A204.1 (cell line): ENCODE results near the gene CGB2.
"Not testable (repeated sequence)": the region's sequence is repeated elsewhere in the genome, so short reads cannot be mapped to it uniquely, and the experiment has no call there.

ENCODE experiments used
- FAIRE-seq: peaks from 2 replicates; lab custom pipeline; 2012; peaks lifted over from hg19 to GRCh38; lab: Jason Lieb, UNC

CGB2 gene

DNA sequence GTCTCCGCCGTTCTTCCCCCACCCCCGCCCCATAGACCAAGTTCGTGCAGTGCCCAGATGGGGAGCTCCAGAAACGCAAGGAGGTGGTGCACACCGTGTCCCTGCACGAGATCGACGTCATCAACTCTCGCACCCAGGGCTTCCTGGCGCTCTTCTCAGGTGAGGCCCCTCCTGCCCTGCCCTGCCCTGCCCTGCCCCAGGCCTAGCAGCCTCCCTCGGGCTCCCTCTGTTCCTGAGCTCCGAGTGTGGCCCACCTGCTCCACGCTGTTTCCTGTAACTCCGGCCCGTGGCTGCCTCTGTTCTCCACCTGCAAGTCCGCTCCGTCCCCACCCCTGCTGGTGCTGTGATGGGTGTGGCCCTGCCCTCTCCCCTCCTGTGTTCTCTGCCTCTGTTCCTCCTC, 21.2 kb upstream of the CGB2 start:
- no peak for FAIRE-seq

DNA sequence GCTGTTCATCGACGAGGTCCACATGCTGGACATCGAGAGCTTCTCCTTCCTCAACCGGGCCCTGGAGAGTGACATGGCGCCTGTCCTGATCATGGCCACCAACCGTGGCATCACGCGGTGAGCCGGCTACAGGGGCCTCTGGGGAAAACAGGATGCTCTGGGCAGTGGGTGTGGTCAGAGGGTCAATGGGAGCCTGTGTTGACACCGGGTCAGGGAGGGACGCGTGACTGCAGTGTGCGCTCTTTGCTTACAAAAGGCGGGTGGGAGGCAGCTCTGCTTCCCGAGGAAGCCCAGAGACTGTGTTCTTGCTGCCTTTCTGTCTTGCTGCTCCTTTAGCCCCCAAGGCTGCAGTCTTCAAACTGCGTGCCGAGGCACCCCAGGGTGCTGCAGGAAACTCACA, 20.5 kb upstream of the CGB2 start:
- no peak for FAIRE-seq

DNA sequence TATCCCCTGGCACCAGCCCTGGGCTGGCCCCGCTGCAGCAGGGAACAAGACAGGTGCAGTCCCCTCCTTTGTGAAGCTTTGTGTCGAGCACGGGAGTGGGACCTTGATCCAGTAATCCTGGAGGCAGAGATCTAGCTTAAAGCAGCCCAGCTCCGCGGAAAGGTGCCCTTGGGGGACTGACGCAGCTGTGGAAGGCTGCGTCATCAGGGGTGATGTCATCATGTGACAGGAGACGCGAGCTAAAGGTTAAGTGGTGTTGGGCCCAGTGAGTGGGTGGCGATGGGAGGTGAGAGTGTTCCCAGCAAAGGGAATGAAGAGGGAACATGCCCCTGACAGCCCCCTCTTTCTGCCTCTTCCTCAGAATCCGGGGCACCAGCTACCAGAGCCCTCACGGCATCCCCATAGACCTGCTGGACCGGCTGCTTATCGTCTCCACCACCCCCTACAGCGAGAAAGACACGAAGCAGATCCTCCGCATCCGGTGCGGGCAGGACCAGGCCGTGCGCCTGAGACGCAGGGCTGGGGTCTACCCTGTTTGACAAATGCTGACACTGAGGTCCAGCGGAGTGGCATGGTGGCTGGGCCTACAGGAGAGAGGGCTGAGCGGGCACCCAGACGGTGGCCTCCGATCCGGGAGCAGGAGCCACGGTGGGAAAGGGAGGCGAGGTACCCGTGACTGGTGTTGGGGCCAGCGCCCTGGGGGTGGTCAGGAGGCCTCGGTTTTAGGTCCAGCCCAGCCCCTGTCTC, 17.4 kb upstream of the CGB2 start:
- no peak for FAIRE-seq

DNA sequence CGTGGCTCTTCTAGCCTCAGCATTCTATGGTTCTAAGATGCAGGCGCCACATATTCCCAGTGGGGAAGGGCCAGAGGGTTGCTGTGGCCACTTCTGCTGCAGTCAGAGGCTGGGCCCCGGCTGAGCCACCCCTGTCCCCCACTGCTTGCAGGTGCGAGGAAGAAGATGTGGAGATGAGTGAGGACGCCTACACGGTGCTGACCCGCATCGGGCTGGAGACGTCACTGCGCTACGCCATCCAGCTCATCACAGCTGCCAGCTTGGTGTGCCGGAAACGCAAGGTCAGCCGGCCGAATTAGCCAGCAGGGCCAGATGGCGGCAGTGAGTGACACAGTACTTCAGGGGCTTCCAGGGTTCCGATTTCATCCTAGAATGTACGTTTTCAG, 16.8 kb upstream of the CGB2 start:
- FAIRE-seq: no peak

DNA sequence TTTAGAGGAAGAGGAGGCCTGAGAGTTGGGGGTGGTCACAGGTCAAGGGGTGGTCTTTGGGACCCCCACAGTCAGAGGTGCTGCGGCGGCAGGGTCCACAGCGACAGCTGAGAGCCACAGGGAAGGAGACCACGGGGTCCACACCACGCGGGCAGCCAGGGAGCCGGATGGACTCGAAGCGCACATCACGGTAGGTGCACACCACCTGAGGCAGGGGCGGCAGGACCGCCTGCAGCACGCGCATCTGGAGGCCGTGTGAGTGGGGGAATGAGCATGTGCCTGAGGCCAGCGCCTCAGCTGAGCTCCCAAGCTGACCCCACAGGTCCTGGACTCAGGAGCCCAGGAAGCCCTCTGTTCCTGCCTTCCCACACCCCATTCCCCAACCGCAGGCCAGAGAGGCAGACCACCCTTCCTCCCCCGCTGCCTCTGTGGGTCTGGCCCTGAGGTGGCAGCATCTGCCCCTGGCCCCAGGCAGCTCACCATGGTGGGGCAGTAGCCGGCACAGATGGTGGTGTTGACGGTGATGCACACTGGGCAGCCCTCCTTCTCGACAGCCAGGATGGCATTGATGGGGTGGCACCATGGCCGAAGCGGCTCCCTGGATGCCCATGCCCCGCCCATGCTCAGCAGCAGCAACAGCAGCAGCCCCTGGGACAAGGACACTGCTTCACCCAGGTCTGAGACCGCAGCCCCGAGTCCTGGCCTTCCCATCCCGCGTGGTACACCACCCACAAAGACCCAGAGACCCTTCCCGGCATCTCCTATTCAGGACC, 15.4 kb upstream of the CGB2 start:
- FAIRE-seq: no peak

DNA sequence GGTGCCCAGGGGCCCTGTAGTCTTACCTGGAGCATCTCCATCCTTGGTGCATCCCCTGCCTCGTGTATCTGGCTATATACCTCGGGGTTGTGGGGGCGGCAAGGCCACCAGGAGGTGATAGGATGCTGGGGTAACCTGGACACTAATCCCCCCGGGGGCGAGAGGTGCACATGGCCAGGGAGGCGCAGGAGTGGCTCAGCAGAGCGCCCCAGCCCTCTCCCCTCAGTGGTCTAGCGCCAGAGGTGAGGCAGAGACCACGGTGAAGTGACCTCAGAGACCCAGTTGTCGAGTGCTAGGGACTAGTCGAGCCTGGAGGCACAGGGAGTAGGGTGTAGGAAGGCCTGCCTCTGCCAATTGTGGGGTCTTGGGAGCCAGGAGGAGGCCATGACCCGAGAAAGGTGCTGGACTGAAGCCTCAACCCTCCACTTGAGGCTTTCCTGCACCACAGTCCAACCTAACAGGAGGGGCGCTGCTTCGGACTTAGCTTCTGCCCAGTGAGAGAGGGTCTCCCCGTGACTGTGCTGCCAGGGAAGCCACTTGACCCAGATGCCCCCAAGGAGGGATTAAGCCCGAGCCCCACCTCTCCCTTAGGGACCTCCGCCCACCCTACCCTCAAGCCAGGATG, 14.5 kb upstream of the CGB2 start, which contains the start of gene LHB:
TSS of gene LHB (minus strand) at position 51 of the 625 bp plus-strand sequence. CDS start at position 41, 10 bp downstream.
- FAIRE-seq: no peak

DNA sequence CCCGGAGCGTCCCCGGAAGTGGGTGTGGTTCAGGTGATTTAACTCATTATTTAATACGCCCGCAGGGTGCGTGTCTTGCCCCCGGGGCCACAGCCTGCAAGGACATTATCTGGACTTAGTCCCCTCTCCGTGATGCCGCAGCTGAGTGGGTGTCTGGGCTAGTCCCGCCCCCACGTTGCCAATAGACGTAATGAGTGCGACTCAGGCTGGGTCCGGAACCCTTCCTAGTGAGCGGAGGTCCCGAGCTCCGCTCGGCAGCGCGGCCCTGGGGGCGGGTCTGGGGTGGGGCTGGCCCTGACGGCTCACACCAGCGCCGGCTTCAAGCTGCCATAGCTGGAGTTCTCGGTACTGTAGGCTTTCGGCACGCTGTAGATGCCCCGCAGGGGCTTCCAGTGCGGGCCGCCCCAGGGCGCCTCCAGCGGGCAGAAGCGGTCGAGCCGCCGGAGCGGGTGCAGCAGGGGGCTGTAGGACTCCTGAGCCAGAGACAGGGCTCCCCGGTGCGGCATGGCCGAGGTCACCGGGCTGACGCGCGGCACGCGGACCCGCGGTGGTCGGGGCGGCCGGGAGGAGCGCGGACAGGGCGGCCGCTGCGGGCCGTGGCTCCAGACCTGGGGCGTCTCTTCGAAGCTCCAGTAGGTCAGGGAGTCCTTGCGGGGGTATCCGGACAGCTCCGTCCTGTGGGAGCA, 13.9 kb upstream of the CGB2 start:
- FAIRE-seq: no peak

DNA sequence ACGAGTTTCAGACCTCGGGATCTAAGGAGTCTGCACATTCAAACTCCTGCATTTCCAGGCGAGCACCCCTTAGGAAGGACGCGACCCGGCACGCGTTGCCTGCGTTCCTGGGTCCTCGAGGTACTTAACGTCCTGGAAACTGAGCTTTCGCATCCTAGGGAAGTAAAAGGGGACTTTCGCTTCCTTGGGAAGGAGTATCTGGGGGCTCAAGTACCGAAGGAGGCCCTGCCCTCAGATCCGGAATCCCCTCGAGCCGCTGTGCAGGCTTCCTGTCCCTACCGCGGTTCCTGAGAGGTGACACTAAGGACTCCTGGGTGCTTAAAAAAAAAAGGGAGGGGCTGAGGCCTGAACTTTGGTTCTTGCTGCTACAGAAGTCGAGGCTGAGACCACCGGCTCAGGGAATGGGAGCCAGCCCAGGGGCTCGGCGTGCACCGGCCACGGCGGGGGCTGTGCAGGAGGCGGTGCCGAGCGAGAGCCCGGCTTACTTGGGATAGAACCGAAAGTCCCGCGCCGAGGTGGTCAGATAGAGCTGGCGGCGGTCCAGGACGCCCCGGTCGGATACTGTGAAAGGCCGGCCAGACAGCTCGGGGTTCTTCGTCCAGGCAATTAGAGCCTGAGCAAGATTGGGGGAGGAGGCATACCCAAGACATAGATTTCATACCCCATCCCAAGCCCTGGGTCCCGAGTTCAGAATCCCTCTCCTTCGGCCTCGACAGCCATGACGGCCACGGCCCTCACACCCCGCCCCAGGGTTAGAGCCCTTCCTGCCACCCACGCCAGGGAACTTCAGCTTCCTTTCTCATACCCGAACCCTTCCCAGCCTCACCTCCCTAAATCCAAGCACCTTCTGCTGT, 13.1 kb upstream of the CGB2 start:
- FAIRE-seq: not testable (repeated sequence)

DNA sequence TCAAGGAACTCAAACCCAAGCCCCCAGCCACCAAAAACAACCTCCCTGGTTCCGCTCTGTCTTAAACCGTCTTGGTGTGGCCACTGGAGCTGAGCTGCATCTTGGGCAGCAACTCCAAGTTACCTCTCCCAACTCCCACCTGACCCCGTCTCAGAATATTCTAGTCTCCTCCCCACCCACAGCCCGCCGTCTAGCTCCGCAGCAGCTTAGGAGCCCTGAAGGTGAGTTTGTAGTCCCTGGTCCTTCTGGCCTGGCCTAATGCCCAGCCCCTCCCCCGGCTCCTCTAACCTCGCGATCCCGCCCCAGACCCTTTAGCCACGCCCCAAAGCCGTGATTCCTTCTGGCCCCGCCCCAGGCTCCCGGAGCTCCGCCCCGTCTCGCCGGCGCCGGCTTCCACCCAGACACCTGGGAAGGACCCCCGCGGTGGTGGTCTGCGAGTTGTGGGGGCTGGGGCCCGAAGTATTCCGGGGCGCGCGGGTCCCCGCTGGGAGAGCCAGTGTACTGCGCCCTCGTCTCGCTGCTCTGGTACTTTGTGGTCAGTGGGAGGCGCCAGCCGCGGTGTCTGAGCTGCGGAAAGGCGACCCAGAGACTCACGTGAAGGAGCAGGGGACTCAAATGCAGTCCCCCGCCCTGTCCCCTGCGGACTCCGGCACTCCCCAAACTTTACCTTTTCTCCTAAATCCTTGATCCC, 12.3 kb upstream of the CGB2 start:
- FAIRE-seq: no peak

DNA sequence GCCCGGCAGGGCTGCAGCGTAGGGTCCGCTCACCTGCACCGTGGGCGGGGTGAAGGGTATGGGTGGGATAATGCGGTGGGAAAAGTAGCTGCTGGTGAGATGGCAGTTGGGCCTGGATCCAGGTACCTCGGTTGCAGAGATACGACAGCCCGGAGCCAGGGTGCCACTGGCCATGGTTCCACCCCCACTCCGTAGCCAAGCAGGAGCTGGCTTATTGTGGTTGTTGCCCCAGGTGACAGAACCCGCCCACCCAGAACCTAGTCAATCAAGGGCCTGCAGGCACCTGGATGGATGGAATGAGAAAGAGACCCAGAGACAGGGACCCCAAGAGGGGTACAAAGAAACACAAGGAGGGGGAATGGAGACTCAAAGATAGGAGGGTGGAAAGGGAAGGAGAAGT, 11.3 kb upstream of the CGB2 start:
- FAIRE-seq: no peak

DNA sequence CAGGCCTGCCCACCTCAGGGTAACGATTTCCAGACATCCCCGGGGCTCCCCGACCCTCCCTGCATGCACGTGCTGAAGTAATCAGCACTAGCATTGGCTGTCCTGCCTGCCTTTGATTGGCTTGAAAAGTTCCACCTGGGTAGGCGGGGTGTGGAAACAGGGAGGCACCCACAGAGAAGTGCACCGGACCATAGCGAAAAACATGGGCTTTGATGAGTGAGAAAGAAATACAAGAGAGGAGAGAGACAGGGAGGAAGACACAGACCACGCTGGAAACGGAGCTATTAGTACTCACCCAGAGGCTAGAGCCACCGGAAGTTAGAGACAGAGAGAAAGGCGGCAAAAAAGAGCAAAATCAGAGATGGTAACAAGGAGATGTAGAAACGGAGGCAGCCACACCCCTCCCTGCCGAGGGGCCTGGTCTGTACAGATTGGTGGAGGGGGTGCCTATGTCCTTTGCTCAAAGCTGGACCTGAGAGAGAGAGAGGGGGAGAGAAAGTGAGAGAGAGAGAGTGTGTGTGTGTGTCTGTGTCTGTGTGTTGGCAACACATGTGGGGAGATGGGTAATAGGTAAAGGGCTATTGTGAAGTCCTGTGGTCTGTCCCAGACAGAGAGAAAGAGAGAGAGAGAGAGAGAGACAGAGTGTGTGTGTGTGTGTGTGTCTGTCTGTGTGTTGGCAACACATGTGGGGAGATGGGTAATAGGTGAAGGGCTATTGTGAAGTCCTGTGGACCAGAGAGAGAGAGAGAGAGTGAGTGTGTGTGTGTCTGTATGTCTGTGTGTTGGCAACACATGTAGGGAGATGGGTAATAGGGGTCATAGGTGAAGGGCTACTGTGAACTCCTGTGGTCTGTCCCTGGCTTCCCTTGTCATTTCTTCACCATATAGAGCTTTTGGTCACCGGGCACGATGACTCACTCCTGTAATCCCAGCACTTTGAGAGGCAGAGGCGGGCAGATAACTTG, 10.5 kb upstream of the CGB2 start:
- no peak for FAIRE-seq

DNA sequence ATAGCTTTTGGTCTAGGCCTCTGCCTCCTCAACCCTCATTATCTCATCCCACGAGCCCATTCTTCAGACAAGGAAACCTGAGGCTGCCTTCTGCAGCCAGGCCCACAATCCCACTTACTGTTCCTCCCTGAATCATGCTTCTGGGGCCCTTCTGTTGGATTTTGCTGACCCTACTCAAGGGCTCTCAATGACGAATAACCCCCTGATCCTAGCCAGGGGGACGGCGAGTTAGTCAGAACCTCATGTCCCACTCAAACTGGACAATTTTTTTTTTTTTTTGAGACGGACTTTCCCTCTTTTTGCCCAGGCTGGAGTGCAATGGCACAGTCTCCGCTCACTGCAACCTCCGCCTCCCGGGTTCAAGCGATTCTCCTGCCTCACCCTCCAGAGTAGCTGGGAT, 9.6 kb upstream of the CGB2 start:
- no peak for FAIRE-seq

DNA sequence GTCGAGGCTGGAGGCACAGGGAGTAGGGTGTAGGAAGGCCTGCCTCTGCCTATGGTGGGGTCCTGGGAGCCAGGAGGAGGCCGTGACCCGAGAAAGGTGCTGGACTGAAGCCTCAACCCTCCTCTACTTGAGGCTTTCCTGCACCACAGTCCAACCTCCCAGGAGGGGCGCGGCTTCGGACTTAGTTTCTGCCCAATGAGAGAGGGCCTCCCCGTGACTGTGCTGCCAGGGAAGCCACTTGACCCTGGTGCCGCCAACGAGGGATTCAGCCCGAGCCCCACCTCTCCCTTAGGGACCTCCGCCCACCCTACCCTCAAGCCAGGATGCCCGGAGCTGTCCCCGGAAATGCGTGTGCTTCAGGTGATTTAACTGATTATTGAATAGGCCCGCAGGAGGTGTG, 7.5 kb upstream of the CGB2 start, which contains the start of gene CGB3:
TSS of gene CGB3 (minus strand) at position 101 of the 400 bp plus-strand sequence. CDS start 362 bp downstream, outside the sequence.
- not testable (repeated sequence) for FAIRE-seq

DNA sequence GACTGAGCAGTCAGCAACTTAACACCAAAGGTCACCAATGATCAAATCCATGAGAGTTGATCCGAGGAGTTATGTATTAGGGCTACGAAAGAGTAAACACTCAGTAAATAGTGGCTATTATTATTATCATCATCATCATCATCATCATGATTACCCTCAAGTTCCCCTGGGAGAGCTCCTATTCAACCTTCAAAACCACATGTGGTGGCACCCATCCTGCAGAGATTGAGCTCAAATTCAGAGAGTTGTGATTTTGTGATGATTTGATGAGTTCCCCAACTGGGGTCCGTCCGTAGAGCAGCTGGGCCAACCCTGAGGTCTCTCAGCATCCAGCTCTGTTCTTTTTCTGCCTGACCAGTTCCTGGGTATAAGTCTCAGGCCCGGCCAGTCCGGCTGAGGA, 6.6 kb upstream of the CGB2 start:
- not testable (repeated sequence) for FAIRE-seq

DNA sequence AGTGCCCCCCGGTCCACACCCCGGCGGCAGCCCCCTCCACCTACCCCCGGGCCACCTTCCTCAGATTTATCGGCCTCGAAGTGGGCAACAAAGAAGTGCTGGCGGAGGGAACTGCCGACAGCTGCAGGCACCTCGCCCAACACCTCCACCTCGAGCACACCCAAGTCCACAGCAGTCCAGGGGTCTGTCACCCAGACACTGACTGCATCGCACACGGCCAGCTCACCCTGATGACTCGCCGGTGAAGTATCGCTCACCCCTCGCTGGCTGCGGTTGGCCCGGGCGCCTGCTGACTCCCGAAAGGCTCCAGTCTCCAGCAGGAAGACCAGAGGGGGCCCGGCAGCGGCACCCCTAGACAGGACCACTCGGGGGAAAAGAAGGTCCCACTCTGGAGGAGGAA, 6.1 kb upstream of the CGB2 start:
- not testable (repeated sequence) for FAIRE-seq

DNA sequence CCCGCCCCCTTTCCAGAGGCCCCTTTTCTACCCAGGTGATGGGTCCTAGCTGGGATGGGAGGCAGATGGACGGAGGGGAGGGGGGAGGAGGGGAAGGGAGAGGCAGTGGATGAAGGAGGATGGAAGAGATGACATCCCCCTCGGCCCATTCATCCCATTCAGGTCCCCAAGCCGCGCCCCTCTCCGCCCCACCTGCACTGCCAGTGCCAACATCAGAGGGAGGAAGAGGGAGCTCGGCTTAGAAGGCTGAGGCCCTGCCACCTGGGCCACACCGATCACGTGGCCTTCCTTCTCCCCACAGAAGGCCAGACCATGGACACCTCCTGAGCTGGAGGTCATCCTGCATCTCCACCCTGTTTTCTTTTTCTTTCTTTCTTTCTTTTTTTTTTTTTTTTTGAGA, 3.0 kb upstream of the CGB2 start:
- FAIRE-seq: not testable (repeated sequence)

DNA sequence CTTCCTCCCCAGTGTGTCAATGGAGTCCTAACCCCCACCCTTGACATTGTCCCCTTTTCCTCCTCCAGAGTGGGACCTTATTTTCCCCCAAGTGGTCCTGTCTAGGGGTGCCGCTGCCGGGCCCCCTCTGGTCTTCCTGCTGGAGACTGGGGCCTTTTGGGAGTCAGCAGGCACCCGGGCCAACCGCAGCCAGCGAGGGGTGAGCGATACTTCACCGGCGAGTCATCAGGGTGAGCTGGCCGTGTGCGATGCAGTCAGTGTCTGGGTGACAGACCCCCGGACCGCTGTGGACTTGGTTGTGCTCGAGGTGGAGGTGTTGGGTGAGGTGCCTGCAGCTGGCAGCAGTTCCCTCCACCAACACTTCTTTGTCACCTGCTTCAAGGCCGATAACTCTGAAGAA, 1.9 kb upstream of the CGB2 start:
- FAIRE-seq: not testable (repeated sequence)

DNA sequence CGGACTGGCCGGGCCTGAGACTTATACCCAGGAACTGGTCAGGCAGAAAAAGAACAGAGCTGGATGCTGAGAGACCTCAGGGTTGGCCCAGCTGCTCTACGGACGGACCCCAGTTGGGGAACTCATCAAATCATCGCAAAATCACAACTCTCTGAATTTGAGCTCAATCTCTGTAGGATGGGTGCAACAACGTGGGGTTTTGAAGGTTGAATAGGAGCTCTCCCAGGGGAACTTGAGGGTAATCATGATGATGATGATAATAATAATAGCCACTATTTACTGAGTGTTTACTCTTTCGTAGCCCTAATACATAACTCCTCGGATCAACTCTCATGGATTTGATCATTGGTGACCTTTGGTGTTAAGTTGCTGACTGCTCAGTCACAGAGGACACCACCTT, 1.4 kb upstream of the CGB2 start:
- FAIRE-seq: not testable (repeated sequence)

DNA sequence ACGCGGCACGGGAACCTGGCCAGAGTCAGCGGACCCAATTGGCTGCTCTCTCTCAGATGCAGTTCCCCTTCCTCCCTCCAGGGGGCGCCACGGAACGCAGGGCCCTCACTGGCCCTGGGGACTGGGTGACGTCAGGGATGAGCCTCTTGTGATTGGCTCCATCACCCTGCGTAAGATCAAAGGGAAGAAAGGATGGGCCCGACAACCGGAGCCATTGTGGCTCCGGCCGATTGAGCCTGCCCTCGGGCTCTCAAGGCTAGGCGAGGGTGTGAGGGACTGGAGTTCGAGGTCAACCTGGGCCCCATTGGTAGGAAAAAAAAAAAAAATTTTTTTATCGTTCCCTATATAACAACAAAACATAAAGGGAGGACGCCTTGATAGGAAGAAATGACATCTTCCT, 5.1 kb downstream of the CGB2 start, which contains the start of gene CGB1:
TSS of gene CGB1 (minus strand) at position 81 of the 400 bp plus-strand sequence. CDS start 184 bp downstream, outside the sequence.
- not testable (repeated sequence) for FAIRE-seq

DNA sequence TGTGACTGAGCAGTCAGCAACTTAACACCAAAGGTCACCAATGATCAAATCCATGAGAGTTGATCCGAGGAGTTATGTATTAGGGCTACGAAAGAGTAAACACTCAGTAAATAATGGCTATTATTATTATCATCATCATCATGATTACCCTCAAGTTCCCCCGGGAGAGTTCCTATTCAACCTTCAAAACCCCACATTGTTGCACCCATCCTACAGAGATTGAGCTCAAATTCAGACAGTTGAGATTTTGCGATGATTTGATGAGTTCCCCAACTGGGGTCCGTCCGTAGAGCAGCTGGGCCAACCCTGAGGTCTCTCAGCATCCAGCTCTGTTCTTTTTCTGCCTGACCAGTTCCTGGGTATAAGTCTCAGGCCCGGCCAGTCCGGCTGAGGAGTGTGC, 6.4 kb downstream of the CGB2 start:
- FAIRE-seq: not testable (repeated sequence)
